Tibial nerve (tissue), 4 donors: Measurements from ENCODE around the gene ELAPOR1. TPM values are rescaled to one million over a fixed set of nuclear protein-coding genes. Genes with fewer than 3 reads are reported as not detected.

Source experiments
- DNase-seq, 2 donors: peaks; one replicate each; pipeline ENCODE4 v3.0.0-alpha.2; 2019; ENCODE audit warnings: low spot score in 2 of 2
- H3K27ac ChIP-seq, 4 donors: fragments of 200-600 bp; sonication (generic) in 3 of 4; one replicate each; pipeline ENCODE4 v1.5.1; 2017 to 2019; ENCODE audit warnings: mild to moderate bottlenecking in 1 of 4
- H3K27me3 ChIP-seq, 2 donors: fragments of 200-600 bp; sonication (generic) in 1 of 2; one replicate each; pipeline versions ENCODE4 v1.5.1 to v1.6.0; 2017 to 2019
- H3K36me3 ChIP-seq, 3 donors: fragments of 200-600 bp; sonication (generic); one replicate each; pipeline ENCODE4 v1.5.1; 2018 to 2019
- H3K4me1 ChIP-seq, 4 donors: fragments of 200-600 bp; sonication (generic) in 3 of 4; one replicate each; pipeline ENCODE4 v1.5.1; 2017 to 2019
- H3K4me3 ChIP-seq, 4 donors: fragments of 200-600 bp; sonication (generic) in 3 of 4; one replicate each; pipeline ENCODE4 v1.5.1; 2017 to 2019; ENCODE audit warnings: mild to moderate bottlenecking in 1 of 4, moderate library complexity in 1 of 4
- H3K9me3 ChIP-seq, 4 donors: fragments of 200-600 bp; sonication (generic) in 3 of 4; one replicate each; pipeline ENCODE4 v1.5.1; 2017 to 2019
- EP300 ChIP-seq, 2 donors: sonication (generic); formaldehyde crosslinking; IDR thresholded peaks; one replicate each; pipeline ENCODE4 v1.6.1; 2017; ENCODE audit warnings: antibody characterized with exemption in 2 of 2, mild to moderate bottlenecking in 1 of 2
- POLR2A ChIP-seq, 2 donors: fragments of 450-650 bp; IDR thresholded peaks; one replicate each; pipeline ENCODE4 v1.6.1; 2017; ENCODE audit warnings: antibody characterized with exemption in 2 of 2, mild to moderate bottlenecking in 2 of 2, moderate library complexity in 2 of 2
- WGBS, 2 donors: methylation state at CpG; one replicate each; pipeline ENCODE4 v1.1.5; 2018; 5-methylcytosine and 5-hydroxymethylcytosine counted together
- total RNA-seq, 4 donors: library from RNA; depleted of rRNA; stranded (reverse); fragments of >200 nt; gene quantifications; one replicate each; pipeline ENCODE4 v1.1.0, GENCODE V29; 2016
- TF ChIP-seq, protein P1 (sequence below), 5 experiments: fragments of 200-600 bp in 3 of 5; fragments of 450-650 bp in 2 of 5; sonication (generic) in 3 of 5; IDR thresholded peaks; one replicate each; pipeline ENCODE4 v1.5.1; 2016 to 2019; ENCODE audit warnings: antibody characterized with exemption in 5 of 5, mild to moderate bottlenecking in 3 of 5, moderate library complexity in 2 of 5

The ELAPOR1 gene
- total RNA-seq, 4 donors from 2014 or later, result 0.20 to 0.90 (median 0.32) TPM

DNA sequence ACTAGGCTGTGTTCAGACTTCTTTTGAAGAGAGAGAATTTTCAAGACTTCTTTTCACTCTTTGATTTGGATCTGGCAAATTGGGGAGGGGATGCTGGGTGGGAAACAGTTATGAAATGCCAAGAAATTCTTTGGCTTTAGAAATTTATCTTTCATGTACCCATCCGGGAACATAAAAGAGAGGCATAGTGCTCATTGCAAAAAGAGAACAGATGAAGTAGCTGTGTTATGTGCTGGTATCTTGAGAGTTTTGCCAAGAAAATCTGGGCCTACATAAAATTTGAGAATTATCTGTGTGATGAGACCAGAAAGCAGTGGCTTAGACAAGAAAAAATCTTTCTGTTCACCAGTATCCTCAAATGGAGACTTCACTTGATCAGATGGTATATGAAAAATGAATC is 19.0 kb upstream of the ELAPOR1 start:
- TF ChIP-seq POLR2A (IDR thresholded peaks at IDR 0.05), result no peak
- TF ChIP-seq, protein P1, sequence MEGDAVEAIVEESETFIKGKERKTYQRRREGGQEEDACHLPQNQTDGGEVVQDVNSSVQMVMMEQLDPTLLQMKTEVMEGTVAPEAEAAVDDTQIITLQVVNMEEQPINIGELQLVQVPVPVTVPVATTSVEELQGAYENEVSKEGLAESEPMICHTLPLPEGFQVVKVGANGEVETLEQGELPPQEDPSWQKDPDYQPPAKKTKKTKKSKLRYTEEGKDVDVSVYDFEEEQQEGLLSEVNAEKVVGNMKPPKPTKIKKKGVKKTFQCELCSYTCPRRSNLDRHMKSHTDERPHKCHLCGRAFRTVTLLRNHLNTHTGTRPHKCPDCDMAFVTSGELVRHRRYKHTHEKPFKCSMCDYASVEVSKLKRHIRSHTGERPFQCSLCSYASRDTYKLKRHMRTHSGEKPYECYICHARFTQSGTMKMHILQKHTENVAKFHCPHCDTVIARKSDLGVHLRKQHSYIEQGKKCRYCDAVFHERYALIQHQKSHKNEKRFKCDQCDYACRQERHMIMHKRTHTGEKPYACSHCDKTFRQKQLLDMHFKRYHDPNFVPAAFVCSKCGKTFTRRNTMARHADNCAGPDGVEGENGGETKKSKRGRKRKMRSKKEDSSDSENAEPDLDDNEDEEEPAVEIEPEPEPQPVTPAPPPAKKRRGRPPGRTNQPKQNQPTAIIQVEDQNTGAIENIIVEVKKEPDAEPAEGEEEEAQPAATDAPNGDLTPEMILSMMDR (IDR thresholded peaks at IDR 0.05), result no peak
- no peak for TF ChIP-seq EP300 (IDR thresholded peaks at IDR 0.05)
- H3K4me3 ChIP-seq, result no peak overlapping the region
- peaks cover 0 to 49% (median 18%) of the 10 kb centered on the region in 4 donors for H3K4me1 ChIP-seq
- H3K27me3 ChIP-seq, result no peaks in the 10 kb centered on the region
- H3K36me3 ChIP-seq, result peaks cover 0 to 30% (median 9%) of the 10 kb centered on the region in 3 donors
- no peaks in the 10 kb centered on the region for H3K9me3 ChIP-seq
- DNase-seq, result no peak
- H3K27ac ChIP-seq, result no peak overlapping the region
- WGBS, 2 donors, result 62 to 72% methylated on average over 1 of the region's 1 CpG

- DNase-seq, result no peak
- no peak overlapping the region for H3K4me3 ChIP-seq
- WGBS, 2 donors, result 94% methylated on average over 1 of the region's 1 CpG
- no peaks in the 10 kb centered on the region for H3K9me3 ChIP-seq
- H3K36me3 ChIP-seq, result peaks cover 0 to 30% (median 9%) of the 10 kb centered on the region in 3 donors
- H3K4me1 ChIP-seq, result peaks cover 0 to 48% (median 17%) of the 10 kb centered on the region in 4 donors
- H3K27me3 ChIP-seq, result no peaks in the 10 kb centered on the region
- H3K27ac ChIP-seq, result no peak overlapping the region
- no peak for TF ChIP-seq POLR2A (IDR thresholded peaks at IDR 0.05)
Measured at GRCh38 chr1:109095631-109096030, 18.3 kb upstream of the ELAPOR1 start.

DNA sequence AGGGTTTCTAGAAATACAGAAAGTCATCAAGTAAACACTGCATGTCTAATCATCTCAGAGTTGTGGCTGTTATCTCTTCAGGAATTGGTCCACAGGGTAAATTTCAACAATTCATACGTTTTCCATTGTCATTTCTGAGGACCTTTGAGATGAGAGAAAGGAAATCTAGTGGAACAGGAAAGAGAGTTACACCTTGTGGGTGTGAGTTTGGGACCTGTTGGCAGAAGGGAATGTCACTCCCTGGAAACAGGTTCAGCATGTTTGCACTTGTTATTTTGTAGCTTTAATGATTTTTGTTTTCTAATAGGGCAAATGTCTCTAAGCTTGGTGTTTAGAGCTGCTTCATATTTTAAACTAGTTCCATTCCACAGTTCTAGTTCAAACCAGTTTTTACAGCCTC is 17.8 kb upstream of the ELAPOR1 start:
- peaks cover 0 to 30% (median 9%) of the 10 kb centered on the region in 3 donors for H3K36me3 ChIP-seq
- H3K9me3 ChIP-seq, result no peaks in the 10 kb centered on the region
- 45 to 54% methylated on average over 1 of the region's 1 CpG for WGBS, 2 donors
- H3K27me3 ChIP-seq, result no peaks in the 10 kb centered on the region
- no peak for DNase-seq
- peaks cover 0 to 50% (median 17%) of the 10 kb centered on the region in 4 donors for H3K4me1 ChIP-seq
- H3K4me3 ChIP-seq, result no peak overlapping the region
- no peak overlapping the region for H3K27ac ChIP-seq
- TF ChIP-seq POLR2A (IDR thresholded peaks at IDR 0.05), result no peak
- no peak for TF ChIP-seq EP300 (IDR thresholded peaks at IDR 0.05)
- TF ChIP-seq, protein P1 (IDR thresholded peaks at IDR 0.05), result no peak

- no peaks in the 10 kb centered on the region for H3K27me3 ChIP-seq
- H3K4me3 ChIP-seq, result peak overlapping the region; percentile 93 to 100 (median 97)
- DNase-seq, result peak; percentile 95
- TF ChIP-seq EP300 (IDR thresholded peaks at IDR 0.05) (peak; percentile 79 to 99), POLR2A (IDR thresholded peaks at IDR 0.05) (peak; percentile 95 to 98)
- TF ChIP-seq, protein P1 (IDR thresholded peaks at IDR 0.05), result peak; percentile 83 to 93 (median 88)
- peak overlapping the region; percentile 95 to 99 (median 98) for H3K27ac ChIP-seq
- peaks cover 0 to 15% (median 0%) of the 10 kb centered on the region in 3 donors for H3K36me3 ChIP-seq
- H3K4me1 ChIP-seq, result peaks cover 0 to 41% (median 2%) of the 10 kb centered on the region in 4 donors
- H3K9me3 ChIP-seq, result no peaks in the 10 kb centered on the region
- 1% methylated on average over 61 to 74 of the region's 77 CpGs for WGBS, 2 donors
Measured at GRCh38 chr1:109099938-109100773, 13.8 kb upstream of the ELAPOR1 start.

DNA sequence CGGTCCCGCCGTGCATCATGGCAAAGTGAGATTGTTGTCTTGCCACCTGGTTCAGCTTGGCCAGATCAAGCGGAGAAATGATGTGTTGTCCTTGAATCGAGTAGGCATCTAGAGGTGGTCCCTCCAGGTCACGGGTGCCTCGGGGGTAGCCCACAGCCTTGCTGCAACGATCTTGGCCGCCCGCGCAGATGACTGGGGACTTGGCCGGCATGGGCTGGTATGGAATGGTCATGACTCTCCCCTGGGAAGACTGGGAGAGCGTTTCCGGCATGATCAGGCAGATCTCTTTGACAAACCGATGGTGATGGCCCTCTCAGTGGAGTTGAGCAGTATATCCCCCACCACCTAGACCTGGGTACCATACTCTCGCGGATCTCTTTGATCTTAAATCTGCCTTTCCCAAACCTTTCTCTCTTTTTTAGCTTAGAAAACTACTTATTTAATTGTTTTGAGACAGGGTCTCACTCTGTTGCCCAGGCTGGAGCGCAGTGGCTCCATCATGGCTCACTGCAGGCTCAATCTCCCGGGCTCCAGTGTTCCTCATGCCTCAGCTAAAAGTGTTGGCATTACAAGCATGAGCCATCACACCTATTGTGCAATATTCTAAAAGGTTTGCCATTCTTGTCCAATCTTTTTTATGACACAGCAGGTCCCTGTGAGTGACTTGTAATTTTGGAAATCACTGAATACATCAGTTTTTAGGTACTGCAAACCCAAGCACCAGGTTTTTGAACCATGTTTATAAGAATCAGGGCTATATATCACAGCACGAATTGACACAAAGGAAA is 9.4 kb upstream of the ELAPOR1 start:
- H3K27ac ChIP-seq, result peak overlapping the region in 1 of 4 donors; percentile 8
- WGBS, 2 donors, result 80 to 86% methylated on average over 20 of the region's 20 CpGs
- no peaks in the 10 kb centered on the region for H3K27me3 ChIP-seq
- TF ChIP-seq EP300 (IDR thresholded peaks at IDR 0.05) (no peak), POLR2A (IDR thresholded peaks at IDR 0.05) (no peak)
- TF ChIP-seq, protein P1 (IDR thresholded peaks at IDR 0.05), result no peak
- H3K9me3 ChIP-seq, result no peaks in the 10 kb centered on the region
- DNase-seq, result no peak
- H3K4me1 ChIP-seq, result peaks cover 0 to 30% (median under 1%) of the 10 kb centered on the region in 4 donors
- H3K36me3 ChIP-seq, result peaks cover 0 to 6% (median 0%) of the 10 kb centered on the region in 3 donors
- H3K4me3 ChIP-seq, result no peak overlapping the region
